ENCODE results near the gene PLEKHA7.

PLEKHA7 gene

DNA sequence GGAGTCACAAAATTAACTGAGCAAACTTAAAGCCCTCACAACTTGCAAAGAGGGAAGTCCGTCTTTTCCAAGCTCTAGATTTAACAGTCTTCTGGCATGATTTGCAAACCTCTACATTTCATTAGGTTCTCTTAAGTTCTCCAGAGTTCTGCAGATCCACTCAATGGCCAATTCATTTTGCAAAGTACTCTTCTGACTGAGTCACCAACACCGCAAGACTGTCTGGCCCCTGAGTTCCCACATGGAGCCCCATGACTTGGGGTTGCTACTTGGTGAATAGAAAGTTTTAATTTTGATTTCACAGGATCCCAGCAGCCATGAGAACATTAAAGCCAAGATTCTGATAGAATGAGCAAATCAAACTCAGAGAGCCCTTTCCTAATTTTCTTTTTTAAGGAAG, 134.5 kb downstream of the PLEKHA7 start:
- TF ChIP-seq, protein P1, sequence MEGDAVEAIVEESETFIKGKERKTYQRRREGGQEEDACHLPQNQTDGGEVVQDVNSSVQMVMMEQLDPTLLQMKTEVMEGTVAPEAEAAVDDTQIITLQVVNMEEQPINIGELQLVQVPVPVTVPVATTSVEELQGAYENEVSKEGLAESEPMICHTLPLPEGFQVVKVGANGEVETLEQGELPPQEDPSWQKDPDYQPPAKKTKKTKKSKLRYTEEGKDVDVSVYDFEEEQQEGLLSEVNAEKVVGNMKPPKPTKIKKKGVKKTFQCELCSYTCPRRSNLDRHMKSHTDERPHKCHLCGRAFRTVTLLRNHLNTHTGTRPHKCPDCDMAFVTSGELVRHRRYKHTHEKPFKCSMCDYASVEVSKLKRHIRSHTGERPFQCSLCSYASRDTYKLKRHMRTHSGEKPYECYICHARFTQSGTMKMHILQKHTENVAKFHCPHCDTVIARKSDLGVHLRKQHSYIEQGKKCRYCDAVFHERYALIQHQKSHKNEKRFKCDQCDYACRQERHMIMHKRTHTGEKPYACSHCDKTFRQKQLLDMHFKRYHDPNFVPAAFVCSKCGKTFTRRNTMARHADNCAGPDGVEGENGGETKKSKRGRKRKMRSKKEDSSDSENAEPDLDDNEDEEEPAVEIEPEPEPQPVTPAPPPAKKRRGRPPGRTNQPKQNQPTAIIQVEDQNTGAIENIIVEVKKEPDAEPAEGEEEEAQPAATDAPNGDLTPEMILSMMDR (IDR thresholded peaks at IDR 0.05): no peak

DNA sequence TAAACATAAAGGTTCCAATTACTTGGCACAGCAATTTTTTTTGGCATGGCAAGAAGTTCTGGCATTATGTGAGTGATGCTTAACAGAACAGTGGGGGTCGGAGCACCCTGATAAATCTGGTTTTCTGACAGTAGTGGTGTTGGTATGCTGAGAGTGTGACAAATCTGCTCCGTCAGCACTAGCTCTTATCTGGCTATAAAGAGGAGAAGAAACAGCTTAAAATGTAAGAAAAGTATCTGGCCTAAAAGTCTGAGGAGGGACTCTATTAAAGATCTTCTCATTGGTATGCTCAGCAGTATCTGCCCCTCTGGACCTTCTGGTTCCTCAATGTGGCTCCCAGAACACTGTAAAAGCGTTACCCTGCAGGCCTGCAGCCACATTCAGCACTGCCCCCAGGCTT, 137.4 kb downstream of the PLEKHA7 start:
- TF ChIP-seq, protein P1 (IDR thresholded peaks at IDR 0.05): no peak

DNA sequence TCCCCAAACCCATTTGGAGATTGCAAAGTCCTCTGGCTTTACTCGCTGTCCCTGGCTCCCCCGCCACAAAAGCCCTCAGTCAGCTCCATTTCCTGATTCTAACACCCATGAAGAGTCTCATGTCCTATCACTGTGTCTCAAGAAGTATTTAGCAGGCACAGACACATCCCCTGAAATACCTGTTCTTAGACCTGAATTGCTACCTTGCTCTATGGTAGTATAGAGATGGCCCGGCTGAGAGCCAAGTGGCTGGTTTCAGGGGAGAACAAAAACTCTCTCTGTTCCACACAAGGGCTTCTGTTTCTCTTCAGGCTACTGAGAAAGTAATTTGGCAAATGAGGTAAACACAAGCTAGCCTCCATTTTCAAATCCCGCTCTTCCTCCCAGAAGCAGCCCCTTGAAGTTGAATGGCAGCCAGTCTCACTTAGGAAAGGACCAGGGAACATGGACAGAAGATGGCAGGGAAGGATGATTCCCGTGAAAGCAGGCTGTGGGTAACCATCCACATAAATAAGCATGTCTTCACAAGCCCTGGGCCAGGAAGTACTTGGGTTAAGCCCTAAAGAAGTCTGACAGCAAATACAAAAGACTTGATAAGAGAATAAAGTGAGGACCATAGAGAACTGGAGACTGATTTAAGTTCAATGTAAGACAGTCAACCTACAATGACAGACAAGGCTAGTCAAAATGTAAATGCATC, 138.0 kb downstream of the PLEKHA7 start:
- TF ChIP-seq, protein P1 (IDR thresholded peaks at IDR 0.05): no peak

DNA sequence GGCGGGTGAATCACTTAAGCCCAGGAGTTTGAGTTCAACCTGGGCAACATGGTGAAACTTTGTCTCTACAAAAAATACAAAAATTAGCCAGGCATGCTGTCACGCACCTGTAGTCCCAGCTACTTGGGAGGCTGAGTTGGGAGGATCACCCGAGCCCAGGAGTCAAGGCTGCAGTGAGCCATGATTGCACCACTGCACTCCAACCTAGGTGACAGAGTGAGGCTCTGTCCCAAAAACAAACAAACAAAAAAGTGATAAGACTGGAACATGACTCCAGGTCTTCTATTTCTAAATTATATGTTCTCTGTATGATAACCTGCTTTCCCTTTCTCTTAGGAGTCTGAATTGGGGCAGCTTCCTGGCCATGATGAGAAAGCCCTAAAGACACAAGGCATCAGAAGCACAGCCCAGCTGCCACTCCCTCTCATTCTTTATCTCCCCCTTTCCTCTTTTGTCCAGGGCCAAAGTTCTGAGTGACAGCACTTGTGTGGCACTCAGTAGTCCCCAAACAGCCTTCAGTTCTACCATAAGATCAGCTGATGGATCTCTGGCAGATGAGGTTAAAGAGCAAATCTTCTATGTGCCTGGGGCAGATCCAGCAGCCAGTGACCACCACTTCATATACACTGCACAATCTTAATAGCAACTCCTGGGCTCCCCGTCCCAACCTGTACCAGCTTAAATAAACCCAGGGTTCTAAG, 139.8 kb downstream of the PLEKHA7 start:
- TF ChIP-seq, protein P1 (IDR thresholded peaks at IDR 0.05): no peak

DNA sequence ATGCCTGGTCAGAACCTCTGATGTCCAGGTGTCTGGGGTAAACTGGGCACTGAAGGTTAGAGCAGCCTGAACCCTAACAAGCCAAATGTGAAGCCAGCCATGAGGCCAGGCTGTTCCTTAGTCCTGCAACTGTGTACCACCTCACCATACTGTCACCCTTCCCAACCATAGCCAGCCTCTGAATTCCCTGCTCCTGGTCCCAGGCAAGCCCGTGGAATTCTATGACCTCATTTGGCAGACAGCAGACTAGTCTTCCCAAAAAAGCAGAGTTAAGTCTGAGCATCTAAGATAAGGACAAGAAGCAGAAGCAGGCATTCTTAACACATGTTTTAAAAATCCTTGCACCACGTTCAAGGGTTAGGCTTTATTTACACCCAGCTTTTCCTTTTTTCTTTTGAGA, 140.9 kb downstream of the PLEKHA7 start:
- TF ChIP-seq, protein P1 (IDR thresholded peaks at IDR 0.05): no peak

DNA sequence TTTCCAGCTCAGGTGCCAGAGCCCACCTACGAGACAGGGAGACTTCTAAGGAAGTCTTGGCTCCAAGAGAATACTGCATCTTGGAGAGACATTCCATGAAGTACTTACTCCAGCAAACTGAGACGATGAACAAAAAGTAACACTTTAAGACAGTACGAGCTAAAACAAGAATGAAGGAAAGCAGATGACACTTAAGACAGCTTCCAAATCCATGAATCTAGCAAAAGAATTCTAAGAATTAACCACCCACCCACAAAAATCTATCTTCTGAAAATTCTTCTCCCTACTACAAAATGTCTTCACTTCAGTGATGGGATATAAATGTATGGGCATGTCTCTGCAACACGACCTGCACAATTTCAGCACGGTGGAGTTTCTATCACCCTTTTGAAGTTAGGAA, 142.8 kb downstream of the PLEKHA7 start:
- TF ChIP-seq, protein P1 (IDR thresholded peaks at IDR 0.05): no peak

DNA sequence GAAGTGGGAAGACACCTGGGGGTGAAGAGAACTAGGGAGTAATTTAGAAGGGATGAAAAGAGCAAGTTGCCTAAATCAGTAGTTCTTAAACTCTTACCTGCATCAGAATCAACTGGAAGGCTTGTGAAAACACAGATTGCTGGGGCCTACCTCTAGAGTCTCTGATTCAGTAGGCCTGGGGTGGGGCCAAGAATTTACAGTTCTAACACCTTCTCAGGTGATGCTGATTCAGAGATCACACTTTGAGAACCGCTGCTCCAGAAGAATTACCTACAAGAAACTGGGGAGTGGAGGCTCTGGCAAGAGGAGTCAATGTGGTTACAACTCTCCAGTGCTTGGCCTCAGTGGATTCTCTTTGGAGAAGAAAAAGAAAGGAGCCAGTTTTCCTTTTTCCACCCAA, 147.1 kb downstream of the PLEKHA7 start:
- TF ChIP-seq, protein P1 (IDR thresholded peaks at IDR 0.05): no peak

All from LNCAP (cell line).